HEK293 (cell line): ENCODE data around the gene MMD.

Experiments used
- CTCF ChIA-PET: fragments of 350-600 bp; formaldehyde crosslinking; extraction: SDS; loops from one replicate; lab custom pipeline; 2021; ENCODE audit warnings: antibody characterized with exemption; lab: Yijun Ruan, JAX
- POLR2A ChIA-PET: fragments of 300-600 bp; formaldehyde crosslinking; extraction: SDS; loops from one replicate; lab custom pipeline; 2020; ENCODE audit warnings: antibody characterized with exemption, inconsistent platforms; lab: Yijun Ruan, JAX
- H3K27ac ChIP-seq: fragments of 200-500 bp; sonication (Bioruptor generic); 2 replicates; pipeline ENCODE4 v1.5.1; 2014; ENCODE audit warnings: low read depth, low read length, control low read depth, inconsistent platforms; ENCODE audit errors: extremely low read depth
- H3K36me3 ChIP-seq, 2 experiments: fragments of 200-500 bp in 1 of 2; sonication (Bioruptor generic) in 1 of 2; 1 replicate in 1 of 2; 2 replicates in 1 of 2; pipeline ENCODE4 v1.5.1; 2014 to 2017; ENCODE audit warnings: inconsistent platforms in 2 of 2, low read length in 2 of 2; ENCODE audit not compliant: control insufficient read depth in 2 of 2, insufficient read depth in 1 of 2
- H3K4me1 ChIP-seq: fragments of 200-500 bp; sonication (Bioruptor generic); 2 replicates; pipeline ENCODE4 v1.5.1; 2014; ENCODE audit warnings: mild to moderate bottlenecking, low read length, inconsistent platforms; ENCODE audit not compliant: control insufficient read depth, insufficient read depth
- H3K4me3 ChIP-seq: 2 replicates; pipeline ENCODE4 v1.5.1; 2011; ENCODE audit warnings: low read depth, mild to moderate bottlenecking, control low read depth, low read length, moderate library complexity
- H3K9me3 ChIP-seq: fragments of 200-500 bp; sonication (Bioruptor generic); 2 replicates; pipeline ENCODE4 v1.5.1; 2014; ENCODE audit warnings: low read depth, low read length, inconsistent platforms; ENCODE audit not compliant: control insufficient read depth, insufficient read depth
- ZFP41 ChIP-seq: fragments of 450-650 bp; formaldehyde crosslinking; IDR thresholded peaks from 2 replicates; pipeline ENCODE4 v1.5.1; 2016; ENCODE audit warnings: missing biosample characterization, missing genetic modification characterization, borderline replicate concordance
- ZNF133 ChIP-seq: fragments of 450-650 bp; formaldehyde crosslinking; IDR thresholded peaks from 2 replicates; pipeline ENCODE4 v1.5.1; 2016; ENCODE audit warnings: missing biosample characterization, missing genetic modification characterization
- ZNF274 ChIP-seq, 2 experiments: fragments of 200-500 bp in 1 of 2; fragments of 450-650 bp in 1 of 2; sonication (Bioruptor generic) in 1 of 2; formaldehyde crosslinking in 1 of 2; IDR thresholded peaks; 2 replicates each; pipeline versions ENCODE4 v1.5.1 to v1.6.1; 2014 to 2016; ENCODE audit warnings: borderline replicate concordance in 1 of 2, inconsistent platforms in 1 of 2, low read length in 1 of 2, missing biosample characterization in 1 of 2, missing genetic modification characterization in 1 of 2
- ZNF324 ChIP-seq: fragments of 450-650 bp; formaldehyde crosslinking; IDR thresholded peaks from 2 replicates; pipeline ENCODE4 v1.5.1; 2016; ENCODE audit warnings: missing biosample characterization, missing genetic modification characterization
- ZNF404 ChIP-seq: fragments of 450-650 bp; formaldehyde crosslinking; IDR thresholded peaks from 2 replicates; pipeline ENCODE4 v1.5.1; 2017; ENCODE audit warnings: missing biosample characterization, missing genetic modification characterization
- ZNF610 ChIP-seq: fragments of 450-650 bp; formaldehyde crosslinking; IDR thresholded peaks from 2 replicates; pipeline ENCODE4 v1.5.1; 2016; ENCODE audit warnings: missing biosample characterization, missing genetic modification characterization, borderline replicate concordance
- ZNF624 ChIP-seq: fragments of 450-650 bp; formaldehyde crosslinking; IDR thresholded peaks from 2 replicates; pipeline ENCODE4 v1.5.1; 2017; ENCODE audit warnings: missing biosample characterization, missing genetic modification characterization
- ZNF670 ChIP-seq: fragments of 450-650 bp; formaldehyde crosslinking; IDR thresholded peaks from 2 replicates; pipeline ENCODE4 v1.5.1; 2016; ENCODE audit warnings: missing biosample characterization, missing genetic modification characterization, low read depth
- ZNF707 ChIP-seq: fragments of 450-650 bp; formaldehyde crosslinking; IDR thresholded peaks from 2 replicates; pipeline ENCODE4 v1.5.1; 2016; ENCODE audit warnings: missing biosample characterization, missing genetic modification characterization
- TF ChIP-seq, protein P1 (sequence below): fragments of 450-650 bp; formaldehyde crosslinking; IDR thresholded peaks from 2 replicates; pipeline ENCODE4 v1.5.1; 2016; ENCODE audit warnings: missing biosample characterization, missing genetic modification characterization
- TF ChIP-seq, protein P2 (sequence below): fragments of 450-650 bp; formaldehyde crosslinking; IDR thresholded peaks from 2 replicates; pipeline ENCODE4 v1.5.1; 2016; ENCODE audit warnings: missing biosample characterization, missing genetic modification characterization
- TF ChIP-seq, protein P3 (sequence below): fragments of 450-650 bp; formaldehyde crosslinking; IDR thresholded peaks from 2 replicates; pipeline ENCODE4 v1.5.1; 2017; ENCODE audit warnings: missing biosample characterization, missing genetic modification characterization
- TF ChIP-seq, protein P4 (sequence below): fragments of 450-650 bp; formaldehyde crosslinking; IDR thresholded peaks from 2 replicates; pipeline ENCODE4 v1.5.1; 2016; ENCODE audit warnings: missing biosample characterization, missing genetic modification characterization
- TF ChIP-seq, protein P5 (sequence below): fragments of 450-650 bp; formaldehyde crosslinking; IDR thresholded peaks from 2 replicates; pipeline ENCODE4 v1.5.1; 2016; ENCODE audit warnings: missing biosample characterization, missing genetic modification characterization

MMD gene

DNA sequence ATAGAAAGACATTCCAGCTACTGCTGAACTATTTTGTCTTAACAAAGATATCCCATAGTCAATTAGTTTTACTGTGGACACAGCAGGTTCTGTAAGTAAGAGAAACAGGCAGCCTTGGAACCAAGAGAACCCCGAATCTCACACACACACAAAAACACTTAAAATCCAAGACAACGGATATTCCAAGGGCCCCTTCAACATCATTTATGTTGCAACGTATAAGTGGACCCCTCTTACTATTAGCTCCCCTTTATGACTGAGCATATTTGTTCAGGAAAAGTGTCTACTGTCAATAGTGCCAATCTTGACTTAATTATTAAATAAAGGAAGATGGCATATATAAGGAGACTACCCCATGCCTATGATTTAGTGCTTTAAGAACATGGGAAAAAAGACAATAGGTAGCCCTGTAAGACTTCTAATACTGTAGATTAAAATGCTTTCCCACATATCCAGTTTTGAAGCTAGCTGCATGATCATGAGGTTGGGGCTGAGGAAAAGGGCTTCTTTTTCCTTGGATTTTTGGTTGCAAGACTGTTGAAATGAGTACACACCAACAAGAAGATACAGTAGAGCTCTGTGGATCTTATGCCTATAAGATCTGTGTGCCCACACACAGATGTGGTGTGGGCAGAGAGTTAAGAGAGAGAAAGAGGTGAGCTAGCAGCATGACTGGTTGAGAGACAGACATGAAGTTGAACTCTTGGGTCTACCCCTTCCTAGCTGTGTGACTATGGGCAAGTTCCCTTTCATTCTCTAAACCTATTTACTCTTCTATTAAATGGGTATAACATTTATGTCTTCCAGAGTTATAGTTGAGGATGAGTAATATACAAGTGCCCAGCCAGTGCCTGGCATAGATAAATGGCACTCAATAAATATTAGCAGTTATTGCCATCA is 3.0 kb downstream of the MMD start:
- CTCF ChIA-PET, result no interaction called here
- H3K4me3 ChIP-seq, result no peak overlapping the region

DNA sequence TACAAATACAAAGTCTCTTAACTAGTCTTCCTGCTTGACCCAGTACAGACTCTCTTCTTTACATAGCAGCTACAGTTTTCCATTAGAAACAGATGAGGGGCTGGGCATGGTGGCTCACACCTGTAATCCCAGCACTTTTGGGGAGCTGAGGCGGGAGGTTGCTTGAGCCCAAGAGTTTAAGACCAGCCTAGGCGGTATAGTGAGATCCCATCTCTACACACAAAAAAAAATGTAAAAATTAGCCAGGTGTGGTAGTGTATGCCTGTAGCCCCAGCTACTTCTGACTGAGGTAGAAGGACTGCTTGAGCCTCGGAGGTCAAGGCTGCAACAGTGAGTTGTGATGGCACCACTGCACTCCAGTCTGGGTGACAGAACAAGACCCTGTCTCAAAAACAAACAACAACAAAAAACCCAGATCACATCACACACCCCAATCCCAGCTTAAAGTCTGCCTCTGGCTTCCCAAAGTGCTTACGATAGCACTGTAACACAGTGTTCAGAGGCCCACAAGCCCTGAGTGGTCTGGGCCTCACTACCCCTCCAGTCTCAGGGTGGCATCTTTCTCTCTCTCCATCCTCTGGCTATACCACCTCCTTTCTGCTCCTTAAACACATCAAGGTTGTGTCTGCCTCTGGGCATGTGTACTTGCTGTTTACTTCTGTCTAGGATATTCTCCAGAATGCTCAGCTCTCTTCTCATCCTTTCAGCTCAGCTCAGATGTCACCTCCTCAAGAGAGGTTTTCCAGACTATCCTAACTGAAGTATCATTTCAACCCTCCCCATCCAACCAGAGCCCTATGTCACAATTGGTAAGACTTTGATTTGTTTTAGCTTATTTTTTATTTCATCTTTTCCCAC is 4.0 kb downstream of the MMD start:
- ChIA-PET CTCF (interaction anchor here (0.6 to 0.9 kb wide), 2 partner anchors 47 to 906 kb away, joined by 3 read pairs; no protein-coding TSS in a partner anchor), POLR2A (no interaction called here)
- no peaks in the 10 kb centered on the region for H3K9me3 ChIP-seq
- no peak overlapping the region for H3K4me3 ChIP-seq
- peaks cover 7% of the 10 kb centered on the region for H3K4me1 ChIP-seq
- H3K36me3 ChIP-seq, result peaks cover 11 to 22% of the 10 kb centered on the region in 2 experiments
- H3K27ac ChIP-seq, result no peak overlapping the region
- TF ChIP-seq, protein P1, sequence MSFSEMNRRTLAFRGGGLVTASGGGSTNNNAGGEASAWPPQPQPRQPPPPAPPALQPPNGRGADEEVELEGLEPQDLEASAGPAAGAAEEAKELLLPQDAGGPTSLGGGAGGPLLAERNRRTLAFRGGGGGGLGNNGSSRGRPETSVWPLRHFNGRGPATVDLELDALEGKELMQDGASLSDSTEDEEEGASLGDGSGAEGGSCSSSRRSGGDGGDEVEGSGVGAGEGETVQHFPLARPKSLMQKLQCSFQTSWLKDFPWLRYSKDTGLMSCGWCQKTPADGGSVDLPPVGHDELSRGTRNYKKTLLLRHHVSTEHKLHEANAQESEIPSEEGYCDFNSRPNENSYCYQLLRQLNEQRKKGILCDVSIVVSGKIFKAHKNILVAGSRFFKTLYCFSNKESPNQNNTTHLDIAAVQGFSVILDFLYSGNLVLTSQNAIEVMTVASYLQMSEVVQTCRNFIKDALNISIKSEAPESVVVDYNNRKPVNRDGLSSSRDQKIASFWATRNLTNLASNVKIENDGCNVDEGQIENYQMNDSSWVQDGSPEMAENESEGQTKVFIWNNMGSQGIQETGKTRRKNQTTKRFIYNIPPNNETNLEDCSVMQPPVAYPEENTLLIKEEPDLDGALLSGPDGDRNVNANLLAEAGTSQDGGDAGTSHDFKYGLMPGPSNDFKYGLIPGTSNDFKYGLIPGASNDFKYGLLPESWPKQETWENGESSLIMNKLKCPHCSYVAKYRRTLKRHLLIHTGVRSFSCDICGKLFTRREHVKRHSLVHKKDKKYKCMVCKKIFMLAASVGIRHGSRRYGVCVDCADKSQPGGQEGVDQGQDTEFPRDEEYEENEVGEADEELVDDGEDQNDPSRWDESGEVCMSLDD (tag by site-specific recombination), result no peak
- no peak for TF ChIP-seq ZNF610 (tag by site-specific recombination)

More for the DNA sequence above, 3.0 kb downstream of the MMD start:
- Histone ChIP-seq H3K9me3 (no peaks in the 10 kb centered on the region), H3K27ac (no peak overlapping the region), H3K36me3 (peaks cover 1 to 12% of the 10 kb centered on the region in 2 experiments; a peak in 2 of 3 replicates), H3K4me1 (peaks cover 7% of the 10 kb centered on the region)
- TF ChIP-seq, protein P2, sequence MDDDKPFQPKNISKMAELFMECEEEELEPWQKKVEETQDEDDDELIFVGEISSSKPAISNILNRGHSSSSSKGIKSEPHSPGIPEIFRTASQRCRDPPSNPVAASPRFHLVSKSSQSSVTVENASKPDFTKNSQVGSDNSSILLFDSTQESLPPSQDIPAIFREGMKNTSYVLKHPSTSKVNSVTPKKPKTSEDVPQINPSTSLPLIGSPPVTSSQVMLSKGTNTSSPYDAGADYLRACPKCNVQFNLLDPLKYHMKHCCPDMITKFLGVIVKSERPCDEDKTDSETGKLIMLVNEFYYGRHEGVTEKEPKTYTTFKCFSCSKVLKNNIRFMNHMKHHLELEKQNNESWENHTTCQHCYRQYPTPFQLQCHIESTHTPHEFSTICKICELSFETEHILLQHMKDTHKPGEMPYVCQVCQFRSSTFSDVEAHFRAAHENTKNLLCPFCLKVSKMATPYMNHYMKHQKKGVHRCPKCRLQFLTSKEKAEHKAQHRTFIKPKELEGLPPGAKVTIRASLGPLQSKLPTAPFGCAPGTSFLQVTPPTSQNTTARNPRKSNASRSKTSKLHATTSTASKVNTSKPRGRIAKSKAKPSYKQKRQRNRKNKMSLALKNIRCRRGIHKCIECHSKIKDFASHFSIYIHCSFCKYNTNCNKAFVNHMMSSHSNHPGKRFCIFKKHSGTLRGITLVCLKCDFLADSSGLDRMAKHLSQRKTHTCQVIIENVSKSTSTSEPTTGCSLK (tag by site-specific recombination), result no peak
- TF ChIP-seq ZNF404, result no peak
- TF ChIP-seq ZNF133, result peak; percentile 86
- TF ChIP-seq ZNF324, result no peak
- POLR2A ChIA-PET, result no interaction called here

DNA sequence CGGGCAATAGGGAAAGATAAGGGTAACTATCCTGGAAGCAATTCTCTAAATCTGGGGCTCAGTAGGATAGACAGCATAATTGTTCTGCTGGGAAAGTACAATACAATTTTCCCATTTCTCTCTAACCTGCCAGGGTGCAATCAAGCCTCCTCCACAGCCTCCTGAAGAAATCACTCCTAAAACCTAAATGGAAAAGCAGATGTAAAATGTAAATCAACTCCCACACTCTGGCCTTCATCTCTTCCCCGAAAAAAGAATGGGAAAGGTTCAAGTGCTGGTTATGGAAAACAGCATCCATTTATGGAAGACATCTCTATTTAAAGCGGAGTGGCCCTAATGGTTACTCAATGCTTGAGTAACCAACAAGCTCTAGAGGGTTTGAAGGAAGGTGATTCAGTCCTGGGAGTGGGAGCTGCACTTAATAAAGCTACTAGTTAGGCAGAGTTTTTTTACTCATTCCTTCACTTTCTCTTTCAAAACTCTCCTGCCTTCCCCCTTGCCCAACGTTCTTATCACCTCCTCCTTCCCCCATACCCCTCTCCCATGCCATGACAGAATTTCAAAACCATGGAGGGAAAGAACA is 5.1 kb downstream of the MMD start:
- CTCF ChIA-PET, result interaction anchor here (0.9 kb wide), 1 partner anchor 48 kb away, joined by 3 read pairs; no protein-coding TSS in a partner anchor
- TF ChIP-seq ZNF274 (IDR thresholded peaks at IDR 0.05; ENCODE audit: low read length) (no peak), ZNF274 (tag by site-specific recombination; IDR thresholded peaks at IDR 0.05; ENCODE audit: borderline replicate concordance) (no peak), ZFP41 (no peak), ZNF670 (tag by site-specific recombination) (no peak), ZNF624 (tag by site-specific recombination) (no peak), ZNF707 (no peak)
- TF ChIP-seq, protein P3, sequence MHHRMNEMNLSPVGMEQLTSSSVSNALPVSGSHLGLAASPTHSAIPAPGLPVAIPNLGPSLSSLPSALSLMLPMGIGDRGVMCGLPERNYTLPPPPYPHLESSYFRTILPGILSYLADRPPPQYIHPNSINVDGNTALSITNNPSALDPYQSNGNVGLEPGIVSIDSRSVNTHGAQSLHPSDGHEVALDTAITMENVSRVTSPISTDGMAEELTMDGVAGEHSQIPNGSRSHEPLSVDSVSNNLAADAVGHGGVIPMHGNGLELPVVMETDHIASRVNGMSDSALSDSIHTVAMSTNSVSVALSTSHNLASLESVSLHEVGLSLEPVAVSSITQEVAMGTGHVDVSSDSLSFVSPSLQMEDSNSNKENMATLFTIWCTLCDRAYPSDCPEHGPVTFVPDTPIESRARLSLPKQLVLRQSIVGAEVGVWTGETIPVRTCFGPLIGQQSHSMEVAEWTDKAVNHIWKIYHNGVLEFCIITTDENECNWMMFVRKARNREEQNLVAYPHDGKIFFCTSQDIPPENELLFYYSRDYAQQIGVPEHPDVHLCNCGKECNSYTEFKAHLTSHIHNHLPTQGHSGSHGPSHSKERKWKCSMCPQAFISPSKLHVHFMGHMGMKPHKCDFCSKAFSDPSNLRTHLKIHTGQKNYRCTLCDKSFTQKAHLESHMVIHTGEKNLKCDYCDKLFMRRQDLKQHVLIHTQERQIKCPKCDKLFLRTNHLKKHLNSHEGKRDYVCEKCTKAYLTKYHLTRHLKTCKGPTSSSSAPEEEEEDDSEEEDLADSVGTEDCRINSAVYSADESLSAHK, result no peak
- TF ChIP-seq, protein P4, sequence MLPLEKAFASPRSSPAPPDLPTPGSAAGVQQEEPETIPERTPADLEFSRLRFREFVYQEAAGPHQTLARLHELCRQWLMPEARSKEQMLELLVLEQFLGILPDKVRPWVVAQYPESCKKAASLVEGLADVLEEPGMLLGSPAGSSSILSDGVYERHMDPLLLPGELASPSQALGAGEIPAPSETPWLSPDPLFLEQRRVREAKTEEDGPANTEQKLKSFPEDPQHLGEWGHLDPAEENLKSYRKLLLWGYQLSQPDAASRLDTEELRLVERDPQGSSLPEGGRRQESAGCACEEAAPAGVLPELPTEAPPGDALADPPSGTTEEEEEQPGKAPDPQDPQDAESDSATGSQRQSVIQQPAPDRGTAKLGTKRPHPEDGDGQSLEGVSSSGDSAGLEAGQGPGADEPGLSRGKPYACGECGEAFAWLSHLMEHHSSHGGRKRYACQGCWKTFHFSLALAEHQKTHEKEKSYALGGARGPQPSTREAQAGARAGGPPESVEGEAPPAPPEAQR (tag by site-specific recombination), result no peak
- TF ChIP-seq, protein P5, sequence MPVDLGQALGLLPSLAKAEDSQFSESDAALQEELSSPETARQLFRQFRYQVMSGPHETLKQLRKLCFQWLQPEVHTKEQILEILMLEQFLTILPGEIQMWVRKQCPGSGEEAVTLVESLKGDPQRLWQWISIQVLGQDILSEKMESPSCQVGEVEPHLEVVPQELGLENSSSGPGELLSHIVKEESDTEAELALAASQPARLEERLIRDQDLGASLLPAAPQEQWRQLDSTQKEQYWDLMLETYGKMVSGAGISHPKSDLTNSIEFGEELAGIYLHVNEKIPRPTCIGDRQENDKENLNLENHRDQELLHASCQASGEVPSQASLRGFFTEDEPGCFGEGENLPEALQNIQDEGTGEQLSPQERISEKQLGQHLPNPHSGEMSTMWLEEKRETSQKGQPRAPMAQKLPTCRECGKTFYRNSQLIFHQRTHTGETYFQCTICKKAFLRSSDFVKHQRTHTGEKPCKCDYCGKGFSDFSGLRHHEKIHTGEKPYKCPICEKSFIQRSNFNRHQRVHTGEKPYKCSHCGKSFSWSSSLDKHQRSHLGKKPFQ (tag by site-specific recombination), result no peak

More for the DNA sequence above, 5.1 kb downstream of the MMD start:
- no peak overlapping the region for H3K4me3 ChIP-seq
- H3K36me3 ChIP-seq, result peaks cover 19 to 32% of the 10 kb centered on the region in 2 experiments
- POLR2A ChIA-PET, result no interaction called here
- H3K4me1 ChIP-seq, result peaks cover 4% of the 10 kb centered on the region; the same call in 1 of the 2 replicates
- no peak overlapping the region for H3K27ac ChIP-seq
- no peaks in the 10 kb centered on the region for H3K9me3 ChIP-seq
